CD14-positive monocyte (primary cell): Measurements from ENCODE around the gene PLCB3. TPM values are rescaled to one million over a fixed set of nuclear protein-coding genes. Genes with fewer than 3 reads are reported as not detected.
A peak's percentile ranks its signal among the peaks of the same experiment; 100 is the strongest.

Experiments
- DNase-seq, 3 donors: peaks; one replicate each; pipeline ENCODE4 v3.0.0-alpha.2; 2011 to 2022
- H2AFZ ChIP-seq: 2 replicates; pipeline ENCODE4 v1.6.0; 2012; ENCODE audit warnings: mild to moderate bottlenecking, low read depth, low read length, inconsistent platforms; ENCODE audit not compliant: insufficient read depth, poor library complexity, severe bottlenecking
- H3K27ac ChIP-seq, 2 donors: 1 replicate in 1 of 2; 2 replicates in 1 of 2; pipeline ENCODE4 v1.5.1; 2012 to 2013; ENCODE audit warnings: low read length in 2 of 2, control low read depth in 1 of 2, inconsistent platforms in 1 of 2, low read depth in 1 of 2, mild to moderate bottlenecking in 1 of 2
- H3K27me3 ChIP-seq, 2 donors: one replicate each; pipeline versions ENCODE4 v1.6.0 to v1.6.1; 2011 to 2013; ENCODE audit warnings: low read length in 2 of 2; ENCODE audit not compliant: control insufficient read depth in 2 of 2, insufficient read depth in 2 of 2
- H3K36me3 ChIP-seq, 2 donors: replicated peaks in 1 of 2; 1 replicate in 1 of 2; 2 replicates in 1 of 2; pipeline versions ENCODE4 v1.5.1 to v1.6.1; 2012 to 2013; ENCODE audit warnings: low read length in 2 of 2, control low read depth in 1 of 2, inconsistent platforms in 1 of 2, mild to moderate bottlenecking in 1 of 2; ENCODE audit not compliant: insufficient read depth in 2 of 2, control insufficient read depth in 1 of 2
- H3K4me1 ChIP-seq, 2 donors: 1 replicate in 1 of 2; 2 replicates in 1 of 2; pipeline versions ENCODE4 v1.5.1 to v1.6.1; 2012 to 2013; ENCODE audit warnings: low read length in 2 of 2, control low read depth in 1 of 2, inconsistent platforms in 1 of 2, mild to moderate bottlenecking in 1 of 2, moderate library complexity in 1 of 2; ENCODE audit not compliant: insufficient read depth in 2 of 2, control insufficient read depth in 1 of 2
- H3K4me2 ChIP-seq: replicated peaks from 2 replicates; pipeline ENCODE3; 2012; ENCODE audit warnings: low read length, moderate library complexity, mild to moderate bottlenecking; ENCODE audit not compliant: poor library complexity, severe bottlenecking; ENCODE audit errors: extremely low read depth
- H3K4me3 ChIP-seq, 3 experiments: fragments of 200-600 bp in 1 of 3; sonication (generic) in 1 of 3; replicated peaks in 1 of 3; 1 replicate in 2 of 3; 2 replicates in 1 of 3; pipeline ENCODE4 v1.5.1; 2011 to 2013; ENCODE audit warnings: low read length in 3 of 3, mild to moderate bottlenecking in 3 of 3, control low read depth in 2 of 3, low read depth in 2 of 3, inconsistent platforms in 1 of 3, moderate library complexity in 1 of 3
- H3K79me2 ChIP-seq: 2 replicates; pipeline ENCODE4 v1.6.0; 2012; ENCODE audit warnings: mild to moderate bottlenecking, control low read depth, inconsistent platforms, low read length, moderate library complexity; ENCODE audit not compliant: insufficient read depth
- H3K9ac ChIP-seq: 2 replicates; pipeline ENCODE4 v1.6.0; 2017; ENCODE audit warnings: low read length, mild to moderate bottlenecking; ENCODE audit not compliant: insufficient read depth, poor library complexity, severe bottlenecking
- H3K9me3 ChIP-seq, 2 donors: replicated peaks in 1 of 2; 1 replicate in 1 of 2; 2 replicates in 1 of 2; pipeline versions ENCODE4 v1.5.1 to v1.6.1; 2012 to 2013; ENCODE audit warnings: low read length in 2 of 2, control low read depth in 1 of 2; ENCODE audit not compliant: control insufficient read depth in 1 of 2, insufficient read depth in 1 of 2
- H4K20me1 ChIP-seq: 2 replicates; pipeline ENCODE4 v1.6.0; 2012; ENCODE audit warnings: mild to moderate bottlenecking, low read length, control low read depth, moderate library complexity; ENCODE audit not compliant: insufficient read depth
- H3K27ac Mint-ChIP-seq, 7 donors: one replicate each; pipeline ENCODE4 v1.8.0; 2020; ENCODE audit warnings: mild to moderate bottlenecking in 7 of 7, mixed read lengths in 7 of 7, moderate library complexity in 6 of 7, inconsistent platforms in 2 of 7
- H3K27me3 Mint-ChIP-seq, 3 donors: one replicate each; pipeline ENCODE4 v1.8.0; 2021 to 2022; ENCODE audit warnings: low read depth in 3 of 3, mild to moderate bottlenecking in 3 of 3, mixed read lengths in 3 of 3, moderate library complexity in 3 of 3, inconsistent platforms in 1 of 3
- H3K36me3 Mint-ChIP-seq, 2 donors: one replicate each; pipeline ENCODE4 v1.8.0; 2020; ENCODE audit warnings: mixed read lengths in 2 of 2, inconsistent platforms in 1 of 2, mild to moderate bottlenecking in 1 of 2
- H3K4me1 Mint-ChIP-seq: one replicate; pipeline ENCODE4 v1.8.0; 2020; ENCODE audit warnings: mild to moderate bottlenecking, mixed read lengths
- H3K4me3 Mint-ChIP-seq, 2 donors: one replicate each; pipeline ENCODE4 v1.8.0; 2020; ENCODE audit warnings: mild to moderate bottlenecking in 2 of 2, mixed read lengths in 2 of 2, moderate library complexity in 1 of 2
- H3K9me3 Mint-ChIP-seq, 7 donors: one replicate each; pipeline ENCODE4 v1.8.0; 2020 to 2022; ENCODE audit warnings: mixed read lengths in 7 of 7, mild to moderate bottlenecking in 6 of 7, moderate library complexity in 6 of 7, inconsistent platforms in 2 of 7
- WGBS: methylation state at CpG from one replicate; pipeline ENCODE4 v1.1.5; 2013; ENCODE audit warnings: missing lambda C conversion rate; ENCODE audit not compliant: insufficient coverage; 5-methylcytosine and 5-hydroxymethylcytosine counted together
- intact Hi-C, 2 donors: fragments of 100-400 bp; cut with micrococcal nuclease; formaldehyde crosslinking; loops; one replicate each; pipeline versions ENCODE4 v1.15.0 to v1.15.1; 2023
- polyA plus RNA-seq, 3 donors: library from polyadenylated mRNA; depleted of rRNA in 1 of 3; unstranded in 2 of 3; stranded (reverse) in 1 of 3; fragments of 300-500 nt in 2 of 3; fragments of >200 nt in 1 of 3; fragmentation: Illumina TruSeq in 2 of 3; gene quantifications; 1 replicate in 2 of 3; 2 replicates in 1 of 3; pipeline ENCODE4 v1.2.3, GENCODE V29; 2012 to 2021
- TF ChIP-seq, protein P1 (sequence below): fragments of 200-600 bp; IDR thresholded peaks from one replicate; pipeline ENCODE4 v1.8.0; 2022; ENCODE audit warnings: antibody characterized with exemption, mild to moderate bottlenecking

PLCB3 gene
- polyA plus RNA-seq, 3 donors: 1.1 to 17.8 (median 1.4) TPM

DNA sequence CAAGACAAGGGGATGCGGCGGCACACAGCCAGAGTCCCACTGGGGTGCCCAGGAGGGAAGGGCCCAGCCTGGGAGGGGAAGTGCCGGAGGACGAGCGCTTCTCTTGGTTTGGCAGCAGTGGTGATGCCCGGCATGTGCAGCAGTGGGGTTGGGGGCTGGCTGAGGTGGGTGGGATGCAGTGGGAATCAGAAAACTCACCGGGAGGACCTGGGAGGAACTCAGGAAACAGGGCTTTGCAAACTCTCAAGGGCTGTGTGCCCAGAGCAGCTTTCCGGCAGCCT, 41.8 kb upstream of the PLCB3 start:
- peaks cover 39 to 48% of the 10 kb centered on the region in 2 donors for H3K4me1 ChIP-seq
- peaks cover 51 to 59% of the 10 kb centered on the region in 2 donors for H3K36me3 Mint-ChIP-seq
- WGBS: 82% methylated on average over 5 of the region's 8 CpGs

GRCh38 chr11:64210301-64211020, 40.9 kb upstream of the PLCB3 start:
- Mint-ChIP-seq H3K9me3 (peaks cover 0 to 1% (median 0%) of the 10 kb centered on the region in 7 donors), H3K4me1 (peaks cover 36% of the 10 kb centered on the region)
- TF ChIP-seq, protein P1, sequence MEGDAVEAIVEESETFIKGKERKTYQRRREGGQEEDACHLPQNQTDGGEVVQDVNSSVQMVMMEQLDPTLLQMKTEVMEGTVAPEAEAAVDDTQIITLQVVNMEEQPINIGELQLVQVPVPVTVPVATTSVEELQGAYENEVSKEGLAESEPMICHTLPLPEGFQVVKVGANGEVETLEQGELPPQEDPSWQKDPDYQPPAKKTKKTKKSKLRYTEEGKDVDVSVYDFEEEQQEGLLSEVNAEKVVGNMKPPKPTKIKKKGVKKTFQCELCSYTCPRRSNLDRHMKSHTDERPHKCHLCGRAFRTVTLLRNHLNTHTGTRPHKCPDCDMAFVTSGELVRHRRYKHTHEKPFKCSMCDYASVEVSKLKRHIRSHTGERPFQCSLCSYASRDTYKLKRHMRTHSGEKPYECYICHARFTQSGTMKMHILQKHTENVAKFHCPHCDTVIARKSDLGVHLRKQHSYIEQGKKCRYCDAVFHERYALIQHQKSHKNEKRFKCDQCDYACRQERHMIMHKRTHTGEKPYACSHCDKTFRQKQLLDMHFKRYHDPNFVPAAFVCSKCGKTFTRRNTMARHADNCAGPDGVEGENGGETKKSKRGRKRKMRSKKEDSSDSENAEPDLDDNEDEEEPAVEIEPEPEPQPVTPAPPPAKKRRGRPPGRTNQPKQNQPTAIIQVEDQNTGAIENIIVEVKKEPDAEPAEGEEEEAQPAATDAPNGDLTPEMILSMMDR: no peak

More for the DNA sequence above, 41.8 kb upstream of the PLCB3 start:
- no peak overlapping the region for H3K9ac ChIP-seq
- TF ChIP-seq, protein P1: no peak
- peak overlapping the region; percentile 13 to 99 (median 98) for H3K27ac Mint-ChIP-seq
- H2AFZ ChIP-seq: no peak overlapping the region
- no peaks in the 10 kb centered on the region for H3K9me3 ChIP-seq
- H4K20me1 ChIP-seq: peaks cover 73% of the 10 kb centered on the region
- peak overlapping the region in 1 of 2 donors; percentile 98 for H3K4me3 Mint-ChIP-seq
- H3K9me3 Mint-ChIP-seq: peaks cover 0 to 1% (median 0%) of the 10 kb centered on the region in 7 donors
- peak overlapping the region; percentile 98 to 99 for H3K27ac ChIP-seq
- no peaks in the 10 kb centered on the region for H3K27me3 ChIP-seq
- H3K36me3 ChIP-seq: peaks cover 53 to 57% of the 10 kb centered on the region in 2 donors
- no peak for DNase-seq
- H3K4me3 ChIP-seq: peak overlapping the region in 1 of 3 experiments; percentile 98
- H3K4me1 Mint-ChIP-seq: peaks cover 43% of the 10 kb centered on the region
- no peak overlapping the region for H3K4me2 ChIP-seq
- H3K79me2 ChIP-seq: peaks cover 72% of the 10 kb centered on the region
- H3K27me3 Mint-ChIP-seq: peaks cover 0 to 2% (median 0%) of the 10 kb centered on the region in 3 donors
- intact Hi-C loops: loop anchor here (5.0 kb wide), 1 partner anchor 33 kb away; the partner anchor contains the start of gene FKBP2 (in 2 of the 2)

More at GRCh38 chr11:64210301-64211020, 40.9 kb upstream of the PLCB3 start:
- H3K4me3 ChIP-seq: no peak overlapping the region
- no peak overlapping the region for H2AFZ ChIP-seq
- H3K36me3 ChIP-seq: peaks cover 62 to 66% of the 10 kb centered on the region in 2 donors
- H3K4me1 ChIP-seq: peaks cover 29 to 38% of the 10 kb centered on the region in 2 donors
- Mint-ChIP-seq H3K27ac (peak overlapping the region in 5 of 7 donors; percentile 40 to 99 (median 64)), H3K27me3 (peaks cover 0 to 2% (median 0%) of the 10 kb centered on the region in 3 donors), H3K4me3 (no peak overlapping the region), H3K36me3 (peaks cover 58 to 66% of the 10 kb centered on the region in 2 donors)
- DNase-seq: peak in 1 of 3 donors; percentile 2
- H3K27me3 ChIP-seq: no peaks in the 10 kb centered on the region
- H3K4me2 ChIP-seq: no peak overlapping the region
- WGBS: 96% methylated on average over 21 of the region's 24 CpGs
- H4K20me1 ChIP-seq: peaks cover 83% of the 10 kb centered on the region
- H3K27ac ChIP-seq: peak overlapping the region in 1 of 2 donors; percentile 98
- H3K79me2 ChIP-seq: peaks cover 82% of the 10 kb centered on the region
- H3K9ac ChIP-seq: no peak overlapping the region
- intact Hi-C loops: no loop called here
- no peaks in the 10 kb centered on the region for H3K9me3 ChIP-seq
